ENCODE results near the gene TTLL6. TPM values are rescaled to one million over a fixed set of nuclear protein-coding genes. Genes with fewer than 3 reads are reported as not detected.
"Not testable (repeated sequence)": the region's sequence is repeated elsewhere in the genome, so short reads cannot be mapped to it uniquely, and the experiment has no call there.

TTLL6 gene
- total RNA-seq, 1 donor: not detected

- H3K27me3 ChIP-seq (ENCODE audit: insufficient read depth, low read length): no peaks in the 10 kb centered on the region
- peak overlapping the region; percentile 59 for H3K27ac ChIP-seq (ENCODE audit: low read depth, low read length)
- no peak for TF ChIP-seq CTCF (IDR thresholded peaks at IDR 0.05; ENCODE audit: extremely low read depth, low read depth, low read length)
- H3K4me3 ChIP-seq (ENCODE audit: insufficient read depth, low read length): peak overlapping the region; percentile 58
- H3K4me2 ChIP-seq (ENCODE audit: insufficient read depth, low read length): peak overlapping the region; percentile 78
- DNase-seq (ENCODE audit: insufficient read length, low spot score, missing footprints): no peak
- peaks cover 23% of the 10 kb centered on the region for H3K36me3 ChIP-seq (ENCODE audit: insufficient read depth, low read length)
- H3K4me1 ChIP-seq (ENCODE audit: insufficient read depth, low read length): peaks cover 37% of the 10 kb centered on the region
- peaks cover 40% of the 10 kb centered on the region for H3K79me2 ChIP-seq (ENCODE audit: insufficient read depth, low read length)
- no peaks in the 10 kb centered on the region for H3K9me3 ChIP-seq (ENCODE audit: low read depth, low read length)
- H2AFZ ChIP-seq (ENCODE audit: low read length): peak overlapping the region; percentile 10
- H4K20me1 ChIP-seq (ENCODE audit: insufficient read depth, low read length): peaks cover 3% of the 10 kb centered on the region
Measured at GRCh38 chr17:48841395-48841831, 24.4 kb upstream of the TTLL6 start.

GRCh38 chr17:48840441-48840840 is 23.4 kb upstream of the TTLL6 start:
- TF ChIP-seq CTCF (IDR thresholded peaks at IDR 0.05; ENCODE audit: extremely low read depth, low read depth, low read length): no peak
- H3K27ac ChIP-seq (ENCODE audit: low read depth, low read length): peak overlapping the region; percentile 59
- no peaks in the 10 kb centered on the region for H3K27me3 ChIP-seq (ENCODE audit: insufficient read depth, low read length)
- H3K4me1 ChIP-seq (ENCODE audit: insufficient read depth, low read length): peaks cover 37% of the 10 kb centered on the region
- peak overlapping the region; percentile 3 for H2AFZ ChIP-seq (ENCODE audit: low read length)
- no peak overlapping the region for H3K4me3 ChIP-seq (ENCODE audit: insufficient read depth, low read length)
- H3K9me3 ChIP-seq (ENCODE audit: low read depth, low read length): no peaks in the 10 kb centered on the region
- peaks cover 3% of the 10 kb centered on the region for H4K20me1 ChIP-seq (ENCODE audit: insufficient read depth, low read length)
- peaks cover 47% of the 10 kb centered on the region for H3K79me2 ChIP-seq (ENCODE audit: insufficient read depth, low read length)
- H3K36me3 ChIP-seq (ENCODE audit: insufficient read depth, low read length): peaks cover 19% of the 10 kb centered on the region
- no peak for DNase-seq (ENCODE audit: insufficient read length, low spot score, missing footprints)
- peak overlapping the region; percentile 78 for H3K4me2 ChIP-seq (ENCODE audit: insufficient read depth, low read length)

DNA sequence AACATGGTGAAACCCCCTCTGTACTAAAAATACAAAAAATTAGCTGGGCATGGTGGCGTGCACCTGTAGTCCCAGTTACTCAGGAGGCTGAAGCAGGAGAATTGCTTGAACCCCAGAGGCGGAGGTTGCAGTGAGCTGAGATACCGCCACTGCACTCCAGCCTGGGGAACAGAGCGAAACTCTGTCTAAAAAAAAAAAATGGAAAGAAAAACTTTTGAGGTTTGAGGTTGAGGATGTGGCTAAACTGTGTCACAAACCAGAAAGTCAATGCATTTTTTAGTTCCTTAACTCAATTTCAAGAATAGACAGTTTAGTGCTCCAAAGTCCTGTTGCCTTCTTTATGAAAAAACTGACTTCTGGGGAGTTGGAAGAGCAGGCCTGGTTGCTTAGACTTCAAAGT is 20.4 kb upstream of the TTLL6 start:
- DNase-seq (ENCODE audit: insufficient read length, low spot score, missing footprints); H3K36me3 ChIP-seq (ENCODE audit: insufficient read depth, low read length); H4K20me1 ChIP-seq (ENCODE audit: insufficient read depth, low read length); H3K9me3 ChIP-seq (ENCODE audit: low read depth, low read length); H3K27me3 ChIP-seq (ENCODE audit: insufficient read depth, low read length); H2AFZ ChIP-seq (ENCODE audit: low read length); H3K4me3 ChIP-seq (ENCODE audit: insufficient read depth, low read length): not testable (repeated sequence)
- Histone ChIP-seq H3K27ac (ENCODE audit: low read depth, low read length) (peak overlapping the region; percentile 36), H3K4me1 (ENCODE audit: insufficient read depth, low read length) (peaks cover 27% of the 10 kb centered on the region), H3K4me2 (ENCODE audit: insufficient read depth, low read length) (peak overlapping the region; percentile 20), H3K79me2 (ENCODE audit: insufficient read depth, low read length) (peaks cover 77% of the 10 kb centered on the region)

- Histone ChIP-seq H4K20me1 (ENCODE audit: insufficient read depth, low read length) (peaks cover 11% of the 10 kb centered on the region), H3K27ac (ENCODE audit: low read depth, low read length) (no peak overlapping the region), H3K4me3 (ENCODE audit: insufficient read depth, low read length) (no peak overlapping the region), H3K27me3 (ENCODE audit: insufficient read depth, low read length) (no peaks in the 10 kb centered on the region), H2AFZ (ENCODE audit: low read length) (no peak overlapping the region), H3K4me2 (ENCODE audit: insufficient read depth, low read length) (no peak overlapping the region), H3K36me3 (ENCODE audit: insufficient read depth, low read length) (peaks cover 4% of the 10 kb centered on the region), H3K4me1 (ENCODE audit: insufficient read depth, low read length) (peaks cover 22% of the 10 kb centered on the region), H3K9me3 (ENCODE audit: low read depth, low read length) (no peaks in the 10 kb centered on the region), H3K79me2 (ENCODE audit: insufficient read depth, low read length) (peaks cover 89% of the 10 kb centered on the region)
- TF ChIP-seq CTCF (IDR thresholded peaks at IDR 0.05; ENCODE audit: extremely low read depth, low read depth, low read length): no peak
- DNase-seq (ENCODE audit: insufficient read length, low spot score, missing footprints): no peak
Measured at GRCh38 chr17:48835971-48836370, 18.9 kb upstream of the TTLL6 start.

All from osteoblast (primary cell).